Small intestine (tissue), 7 donors: ENCODE measurements around the gene GLIPR1. TPM values are rescaled to one million over a fixed set of nuclear protein-coding genes. Genes with fewer than 3 reads are reported as not detected.

Experiments
- DNase-seq, 2 donors: peaks; one replicate each; pipeline versions ENCODE4 v3.0.0 to v3.0.0-alpha.2; 2013
- FAIRE-seq: peaks from 2 replicates; lab custom pipeline; 2012; peaks lifted over from hg19 to GRCh38; lab: Jason Lieb, UNC
- H3K27ac ChIP-seq, 3 donors: one replicate each; pipeline ENCODE4 v1.5.1; 2013; ENCODE audit warnings: low read length in 2 of 3, mild to moderate bottlenecking in 2 of 3, control low read depth in 1 of 3, inconsistent platforms in 1 of 3, low read depth in 1 of 3, moderate library complexity in 1 of 3
- H3K27me3 ChIP-seq, 3 donors: one replicate each; pipeline ENCODE4 v1.6.1; 2013; ENCODE audit warnings: low read length in 3 of 3, inconsistent platforms in 1 of 3; ENCODE audit not compliant: control insufficient read depth in 3 of 3, insufficient read depth in 3 of 3
- H3K36me3 ChIP-seq, 3 donors: one replicate each; pipeline ENCODE4 v1.6.1; 2013; ENCODE audit warnings: low read length in 3 of 3, inconsistent platforms in 1 of 3, low read depth in 1 of 3, mild to moderate bottlenecking in 1 of 3, moderate library complexity in 1 of 3; ENCODE audit not compliant: control insufficient read depth in 3 of 3, insufficient read depth in 2 of 3
- H3K4me1 ChIP-seq, 3 donors: one replicate each; pipeline ENCODE4 v1.6.1; 2013; ENCODE audit warnings: low read length in 2 of 3, inconsistent platforms in 1 of 3, low read depth in 1 of 3, mild to moderate bottlenecking in 1 of 3, moderate library complexity in 1 of 3; ENCODE audit not compliant: control insufficient read depth in 3 of 3, insufficient read depth in 2 of 3
- H3K4me3 ChIP-seq, 3 donors: one replicate each; pipeline ENCODE4 v1.5.1; 2013; ENCODE audit warnings: low read length in 3 of 3, control low read depth in 1 of 3, inconsistent platforms in 1 of 3, low read depth in 1 of 3, mild to moderate bottlenecking in 1 of 3, moderate library complexity in 1 of 3
- H3K9me3 ChIP-seq, 2 donors: one replicate each; pipeline ENCODE4 v1.6.1; 2013; ENCODE audit warnings: low read depth in 1 of 2, low read length in 1 of 2; ENCODE audit not compliant: control insufficient read depth in 2 of 2, insufficient read depth in 1 of 2
- WGBS, 3 donors: extraction: QIAGEN DNeasy Blood & Tissue Kit; methylation state at CpG; one replicate each; pipeline ENCODE4 v1.1.7; 2013; 5-methylcytosine and 5-hydroxymethylcytosine counted together
- polyA plus RNA-seq, 4 donors: library from polyadenylated mRNA; stranded (reverse) in 3 of 4; unstranded in 1 of 4; fragments of 200-250 nt in 3 of 4; fragments of 120-200 nt in 1 of 4; gene quantifications; one replicate each; pipeline versions ENCODE4 v1.2.1 to v1.2.3, GENCODE V29; 2013
- donor health status: healthy with polysubstance abuse.
- donor health status: control.
- donor health status: control.
- donor health status: Bipolar disorder and iron deficiency.
- donor health status: healthy.

Gene GLIPR1
- polyA plus RNA-seq, 4 donors = 2.5 to 8.1 (median 3.0) TPM

DNA sequence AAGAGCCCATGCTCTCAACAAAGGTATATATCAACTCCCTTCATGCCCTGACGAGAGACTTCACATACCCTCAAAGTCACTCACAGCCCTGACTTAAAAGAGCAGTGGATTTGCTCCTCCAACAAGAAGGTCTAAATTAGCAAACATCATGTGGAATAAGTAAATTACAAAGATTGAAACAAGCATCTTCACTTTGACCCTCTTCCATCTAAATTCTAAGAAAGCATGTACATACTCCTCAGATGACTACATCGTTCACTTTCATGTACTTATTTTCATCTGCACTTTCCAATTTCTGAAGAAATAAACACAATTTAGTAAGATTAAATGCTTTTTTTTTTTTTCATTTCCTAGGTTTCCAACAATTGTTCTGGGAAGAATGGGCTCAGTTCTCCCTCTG lies 69.4 kb downstream of the GLIPR1 start:
- DNase-seq (no peak), FAIRE-seq (no peak)
- Histone ChIP-seq H3K4me3 (no peak overlapping the region), H3K36me3 (no peaks in the 10 kb centered on the region), H3K4me1 (peaks cover 0 to 4% (median 3%) of the 10 kb centered on the region in 3 donors), H3K27me3 (no peaks in the 10 kb centered on the region), H3K27ac (no peak overlapping the region), H3K9me3 (no peaks in the 10 kb centered on the region)
- 69 to 91% (median 72%) methylated on average over 2 of the region's 2 CpGs for WGBS, 3 donors

DNA sequence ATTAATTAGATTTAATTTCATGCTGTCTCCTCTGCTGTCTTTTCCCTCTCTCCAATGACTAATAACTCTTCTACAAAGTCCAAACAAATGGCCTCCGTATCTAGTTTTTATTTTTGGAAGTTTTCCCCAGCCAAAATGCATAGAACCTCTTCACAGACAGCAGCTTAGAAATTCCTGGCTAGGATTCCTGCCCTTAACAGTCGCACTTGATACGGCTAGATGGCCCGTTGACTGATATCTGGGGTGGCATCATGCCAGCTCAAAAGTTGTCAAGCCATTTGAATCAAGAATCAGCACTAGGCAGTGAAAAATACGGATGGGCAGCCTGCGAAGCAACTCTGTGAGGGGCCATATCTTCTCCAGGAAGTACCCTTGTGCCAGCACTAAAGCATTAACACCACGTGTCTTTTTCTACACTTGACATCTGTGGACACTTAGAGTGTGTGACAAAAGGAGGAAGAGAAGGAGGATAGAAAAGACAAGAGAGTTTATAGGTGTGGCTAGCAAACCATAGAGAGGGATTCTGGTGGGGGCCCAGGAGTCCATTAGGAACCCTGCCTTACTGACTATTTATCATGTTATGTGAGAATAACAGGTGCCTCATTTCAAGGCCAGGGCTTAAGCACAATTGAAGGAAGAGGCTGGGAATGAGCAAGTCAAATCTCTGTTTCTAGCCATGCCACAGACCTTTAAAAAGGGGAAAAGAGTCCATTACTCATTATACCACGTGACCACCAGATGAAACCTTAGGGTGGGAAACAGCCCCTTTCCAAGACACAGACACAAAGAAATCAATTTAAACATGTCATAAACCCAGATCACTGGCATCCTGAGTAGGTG lies 70.1 kb downstream of the GLIPR1 start:
- peaks cover 0 to 4% (median 3%) of the 10 kb centered on the region in 3 donors for H3K4me1 ChIP-seq
- no peak overlapping the region for H3K27ac ChIP-seq
- no peak for FAIRE-seq
- no peaks in the 10 kb centered on the region for H3K27me3 ChIP-seq
- no peaks in the 10 kb centered on the region for H3K36me3 ChIP-seq
- 20 to 36% (median 23%) methylated on average over 8 of the region's 8 CpGs for WGBS, 3 donors
- peak in 1 of 2 donors; percentile 26 for DNase-seq
- H3K9me3 ChIP-seq = no peaks in the 10 kb centered on the region
- H3K4me3 ChIP-seq = no peak overlapping the region

DNA sequence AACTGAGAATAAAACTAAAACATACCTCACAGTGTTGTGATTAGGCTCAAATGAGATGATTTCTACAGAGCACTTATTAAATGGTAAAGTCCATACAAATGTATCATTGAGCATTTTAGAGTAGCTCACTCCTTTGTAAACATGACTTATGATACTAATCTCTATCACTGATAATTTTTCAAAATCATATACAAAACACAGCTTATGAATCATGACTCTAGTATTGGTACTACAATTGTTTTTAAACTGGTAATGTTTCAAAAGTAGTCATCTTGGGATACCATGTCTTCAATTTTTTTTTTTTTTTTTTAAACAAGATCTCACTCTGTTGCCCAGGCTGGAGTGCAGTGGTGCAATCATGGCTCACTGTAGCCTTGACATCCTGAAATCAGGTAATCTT lies 70.9 kb downstream of the GLIPR1 start:
- Histone ChIP-seq H3K9me3 (no peaks in the 10 kb centered on the region), H3K4me3 (no peak overlapping the region), H3K36me3 (no peaks in the 10 kb centered on the region), H3K27ac (no peak overlapping the region), H3K4me1 (peaks cover 0 to 4% (median 3%) of the 10 kb centered on the region in 3 donors), H3K27me3 (no peaks in the 10 kb centered on the region)
- no peak for DNase-seq
- FAIRE-seq = no peak

DNA sequence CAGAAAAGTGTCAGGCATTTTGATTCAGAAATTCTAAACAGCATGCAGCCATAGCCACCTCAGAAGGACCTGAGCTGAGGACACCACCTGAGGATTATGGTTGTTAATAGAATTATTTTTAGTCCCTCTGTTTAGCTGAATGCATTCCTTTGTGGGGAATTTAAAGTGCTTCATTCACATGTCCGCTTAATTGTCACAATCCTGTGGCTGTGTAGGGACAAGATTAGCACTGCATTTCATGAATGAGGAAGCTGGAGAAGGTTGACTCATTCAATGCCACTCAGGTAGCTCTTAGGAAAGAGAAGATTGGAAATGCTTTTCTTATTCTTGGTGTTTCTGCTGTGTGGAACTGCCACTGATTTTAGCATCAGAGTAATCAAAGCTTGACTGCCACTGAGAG lies 72.8 kb downstream of the GLIPR1 start:
- FAIRE-seq (no peak), DNase-seq (no peak)
- Histone ChIP-seq H3K36me3 (no peaks in the 10 kb centered on the region), H3K27ac (no peak overlapping the region), H3K27me3 (no peaks in the 10 kb centered on the region), H3K9me3 (no peaks in the 10 kb centered on the region), H3K4me3 (no peak overlapping the region), H3K4me1 (peaks cover 0 to 4% (median 3%) of the 10 kb centered on the region in 3 donors)
- WGBS, 3 donors = 64 to 83% (median 80%) methylated on average over 1 of the region's 1 CpG

Other genes starting within 250 kb of the GLIPR1 start
- 1 to 10 TPM in 3 of 4 donors, under 1 TPM in 1; 0.27 to 3.1 (median 1.5) TPM for gene CAPS2, start 150.4 kb upstream of the GLIPR1 start, polyA plus RNA-seq
- not detected for gene GLIPR1L1, start 146.1 kb upstream of the GLIPR1 start, polyA plus RNA-seq
- under 1 TPM in 2 of 4 donors, not detected in 2; 0.46 to 0.74 TPM for gene GLIPR1L2, start 89.7 kb upstream of the GLIPR1 start, polyA plus RNA-seq
- gene KRR1, start 30.9 kb downstream of the GLIPR1 start, polyA plus RNA-seq = 10 to 100 TPM in 3 of 4 donors, 1 to 10 TPM in 1; 10.0 to 40.7 (median 16.7) TPM